ENCODE results near the gene NTRK2.

- no peak for TF ChIP-seq NFRKB (IDR thresholded peaks at IDR 0.05)
- TF ChIP-seq BHLHE40 (IDR thresholded peaks at IDR 0.05; ENCODE audit: borderline replicate concordance): no peak
Measured at GRCh38 chr9:84978661-84979060, 309.1 kb downstream of the NTRK2 start.

Measured in HEK293T (cell line).